HepG2 (cell line): ENCODE measurements around the gene KLF13. TPM values are rescaled to one million over a fixed set of nuclear protein-coding genes. Genes with fewer than 3 reads are reported as not detected.

Source experiments
- ATAC-seq: fragments of 200-7000 bp; cut with Tn5 transposase; 3 replicates; pipeline ENCODE4 v1.9.1; 2020; ENCODE audit warnings: mild to moderate bottlenecking, moderate library complexity
- BruUV-seq: library from RNA; stranded (reverse); fragments of 400-500 nt; replicated peaks from 2 replicates; lab custom pipeline; 2021; lab: Mats Ljungman, UMichigan
- CTCF ChIA-PET: fragments of 300-600 bp; formaldehyde crosslinking; extraction: SDS; loops from one replicate; lab custom pipeline; 2021; ENCODE audit warnings: low total read pairs, inconsistent platforms, low intra/inter-chr PET ratio; lab: Yijun Ruan, JAX
- POLR2A ChIA-PET: fragments of 350-600 bp; sonication (Branson Sonifier 250); formaldehyde crosslinking; loops from one replicate; lab custom pipeline; 2020; ENCODE audit warnings: antibody characterized with exemption, inconsistent platforms; lab: Yijun Ruan, JAX
- DNase-seq: peaks from one replicate; pipeline ENCODE4 v3.0.0-alpha.2; 2015; ENCODE audit warnings: low spot score
- FAIRE-seq: peaks from 3 replicates; lab custom pipeline; 2011; peaks lifted over from hg19 to GRCh38; lab: Jason Lieb, UNC
- H2AFZ ChIP-seq: one replicate; pipeline ENCODE4 v1.6.1; 2011; ENCODE audit warnings: low read length, inconsistent platforms
- H3K27ac ChIP-seq: fragments of 300-600 bp; 3 replicates; pipeline ENCODE4 v1.8.0; 2011; ENCODE audit warnings: mixed run types, mild to moderate bottlenecking, mixed read lengths, low read length, inconsistent platforms; ENCODE audit not compliant: insufficient read depth; ENCODE audit errors: extremely low read length
- H3K27me3 ChIP-seq, 2 experiments: fragments of 200-600 bp in 1 of 2; 2 replicates in 1 of 2; 3 replicates in 1 of 2; pipeline versions ENCODE4 v1.6.0 to v1.8.0; 2011; ENCODE audit warnings: low read length in 2 of 2, mild to moderate bottlenecking in 2 of 2, moderate library complexity in 2 of 2, inconsistent platforms in 1 of 2; ENCODE audit not compliant: insufficient read depth in 2 of 2, control insufficient read depth in 1 of 2
- H3K36me3 ChIP-seq, 2 experiments: fragments of 200-600 bp in 1 of 2; replicated peaks in 1 of 2; 2 replicates in 1 of 2; 3 replicates in 1 of 2; pipeline versions ENCODE4 v1.5.1 to v1.8.0; 2011; ENCODE audit warnings: low read length in 2 of 2, inconsistent platforms in 1 of 2; ENCODE audit not compliant: insufficient read depth in 2 of 2, control insufficient read depth in 1 of 2
- H3K4me1 ChIP-seq: 2 replicates; pipeline ENCODE4 v1.5.1; 2012; ENCODE audit warnings: low read length, inconsistent platforms; ENCODE audit not compliant: insufficient read depth
- H3K4me2 ChIP-seq: 2 replicates; pipeline ENCODE4 v1.6.0; 2011; ENCODE audit warnings: low read depth, low read length, inconsistent platforms
- H3K4me3 ChIP-seq, 3 experiments: fragments of 200-600 bp in 1 of 3; sonication (generic), shearing (Covaris generic) in 1 of 3; replicated peaks in 1 of 3; 2 replicates each; pipeline ENCODE4 v1.5.1; 2011 to 2016; ENCODE audit warnings: low read length in 3 of 3, inconsistent platforms in 2 of 3, low read depth in 2 of 3, mild to moderate bottlenecking in 2 of 3, control low read depth in 1 of 3, mixed read lengths in 1 of 3; ENCODE audit not compliant: insufficient read depth in 1 of 3
- H3K79me2 ChIP-seq: one replicate; pipeline ENCODE4 v1.6.1; 2011; ENCODE audit warnings: low read length, inconsistent platforms; ENCODE audit not compliant: insufficient read depth
- H3K9ac ChIP-seq: 2 replicates; pipeline ENCODE4 v1.6.0; 2011; ENCODE audit warnings: mild to moderate bottlenecking, low read depth, low read length, inconsistent platforms; ENCODE audit not compliant: insufficient read depth
- H3K9me3 ChIP-seq: 2 replicates; pipeline ENCODE4 v1.5.1; 2012; ENCODE audit warnings: mild to moderate bottlenecking, low read length
- H4K20me1 ChIP-seq: 2 replicates; pipeline ENCODE4 v1.6.0; 2011; ENCODE audit warnings: inconsistent platforms, mild to moderate bottlenecking, low read length, moderate library complexity; ENCODE audit not compliant: insufficient read depth
- ATF2 ChIP-seq: sonication (generic); formaldehyde crosslinking; IDR thresholded peaks from 2 replicates; pipeline ENCODE4 v1.4.0; 2020; ENCODE audit warnings: missing genetic modification reagents
- BRCA1 ChIP-seq: sonication (generic); formaldehyde crosslinking; IDR thresholded peaks from 2 replicates; pipeline ENCODE4 v1.4.0; 2020; ENCODE audit warnings: missing genetic modification reagents
- CSRNP1 ChIP-seq: sonication (generic); formaldehyde crosslinking; IDR thresholded peaks from 2 replicates; pipeline ENCODE4 v1.8.1; 2023; ENCODE audit warnings: mild to moderate bottlenecking, missing genetic modification reagents
- FLYWCH1 ChIP-seq: sonication (generic); formaldehyde crosslinking; IDR thresholded peaks from 2 replicates; pipeline ENCODE4 v1.8.1; 2023; ENCODE audit warnings: mild to moderate bottlenecking, missing genetic modification reagents
- IRF9 ChIP-seq: sonication (generic); formaldehyde crosslinking; IDR thresholded peaks from 2 replicates; pipeline ENCODE4 v1.8.0; 2022; ENCODE audit warnings: missing genetic modification reagents, mild to moderate bottlenecking, borderline replicate concordance
- KLF11 ChIP-seq: IDR thresholded peaks from 2 replicates; pipeline ENCODE4 v1.6.1; 2016; ENCODE audit warnings: missing compliant biosample characterization
- NAIF1 ChIP-seq: sonication (generic); formaldehyde crosslinking; IDR thresholded peaks from 2 replicates; pipeline ENCODE4 v1.5.0; 2020; ENCODE audit warnings: mild to moderate bottlenecking, missing genetic modification reagents, borderline replicate concordance
- PRDM4 ChIP-seq: sonication (generic); formaldehyde crosslinking; IDR thresholded peaks from 2 replicates; pipeline ENCODE4 v1.9.0; 2021; ENCODE audit warnings: missing genetic modification reagents, borderline replicate concordance
- SOX5 ChIP-seq: IDR thresholded peaks from 2 replicates; pipeline ENCODE4 v1.6.1; 2016; ENCODE audit warnings: borderline replicate concordance
- TSC22D2 ChIP-seq: sonication (generic); formaldehyde crosslinking; IDR thresholded peaks from 2 replicates; pipeline ENCODE4 v1.5.1; 2020; ENCODE audit warnings: missing genetic modification reagents, mild to moderate bottlenecking, borderline replicate concordance
- ZEB1 ChIP-seq: IDR thresholded peaks from 2 replicates; pipeline ENCODE4 v1.6.1; 2012; ENCODE audit warnings: mild to moderate bottlenecking, low read depth, inconsistent platforms; ENCODE audit not compliant: insufficient replicate concordance
- ZNF263 ChIP-seq: sonication (generic); formaldehyde crosslinking; IDR thresholded peaks from 2 replicates; pipeline ENCODE4 v1.4.0; 2020; ENCODE audit warnings: missing genetic modification reagents
- ZNF503 ChIP-seq: sonication (generic); formaldehyde crosslinking; IDR thresholded peaks from 2 replicates; pipeline ENCODE4 v1.4.0; 2020; ENCODE audit warnings: missing genetic modification reagents
- ZNF746 ChIP-seq: sonication (generic); formaldehyde crosslinking; IDR thresholded peaks from 2 replicates; pipeline ENCODE4 v1.8.0; 2022; ENCODE audit warnings: mild to moderate bottlenecking, missing genetic modification reagents
- ZNF777 ChIP-seq: sonication (generic); formaldehyde crosslinking; IDR thresholded peaks from 2 replicates; pipeline ENCODE4 v1.4.0; 2020; ENCODE audit warnings: missing genetic modification reagents
- ZNF781 ChIP-seq: sonication (generic); formaldehyde crosslinking; IDR thresholded peaks from 2 replicates; pipeline ENCODE4 v1.5.1; 2020; ENCODE audit warnings: borderline replicate concordance, mild to moderate bottlenecking, missing genetic modification reagents; ENCODE audit errors: not compliant biosample characterization
- WGBS: methylation state at CpG from one replicate; pipeline ENCODE4 v1.1.6; 2017; ENCODE audit warnings: low lambda C conversion rate; 5-methylcytosine and 5-hydroxymethylcytosine counted together
- in situ Hi-C: cut with HindIII; loops from 2 replicates; pipeline ENCODE4 v1.10.0; 2017; ENCODE audit warnings: low pct_unique_long_range_greater_than_20kb; ENCODE audit not compliant: extremely low pct_ligation_motif_present
- intact Hi-C: fragments of 100-400 bp; cut with micrococcal nuclease; formaldehyde crosslinking; loops from one replicate; pipeline ENCODE4 v1.10.0; 2022; ENCODE audit not compliant: unreplicated experiment
- polyA plus RNA-seq, 8 experiments: library from polyadenylated mRNA; depleted of rRNA in 3 of 8; stranded (reverse) in 7 of 8; unstranded in 1 of 8; fragments of >200 nt; fragmentation: Illumina TruSeq in 4 of 8; extraction: Trizol in 4 of 8; gene quantifications; 2 replicates each; pipeline versions ENCODE4 v1.2.1 to v1.2.3, GENCODE V29; 2011 to 2016; ENCODE audit warnings: low read depth in 4 of 8, missing spikeins in 1 of 8, mixed read lengths in 1 of 8; ENCODE audit not compliant: insufficient read depth in 1 of 8
- total RNA-seq, 5 experiments: library from RNA; depleted of rRNA; stranded (reverse); fragments of >200 nt; fragmentation: Illumina TruSeq; extraction: Trizol; gene quantifications; 2 replicates each; pipeline ENCODE4 v1.2.3, GENCODE V29; 2016; ENCODE audit warnings: low read depth in 1 of 5

The KLF13 gene
- total and polyA plus RNA-seq, 2 of the 13 experiments (the other 11 are each of a cell fraction or from before 2014, with no cell fraction given), result 16.8 to 25.1 TPM

- no peak for TF ChIP-seq PRDM4 (CRISPR knock-in tag)
- no peak for TF ChIP-seq TSC22D2
These were observed 74.6 kb downstream of the KLF13 start (continued) for GRCh38 chr15:31401282-31401681.

- 39% methylated on average over 7 of the region's 8 CpGs for WGBS
- POLR2A ChIA-PET, result no interaction called here
- in situ Hi-C loops, result no loop called here
- ATAC-seq (no peak), DNase-seq (no peak), FAIRE-seq (no peak)
- CTCF ChIA-PET, result no interaction called here
- peaks cover 61% of the 10 kb centered on the region for H3K4me1 ChIP-seq
- no peaks in the 10 kb centered on the region for H3K79me2 ChIP-seq
- BruUV-seq, result no TSS peak
- no peaks in the 10 kb centered on the region for H4K20me1 ChIP-seq
- no peak overlapping the region for H3K27ac ChIP-seq
- no peak overlapping the region for H3K9ac ChIP-seq
- H2AFZ ChIP-seq, result no peak overlapping the region
- H3K4me3 ChIP-seq, result no peak overlapping the region
- intact Hi-C loops, result no loop called here
- H3K27me3 ChIP-seq, result peaks cover 1 to 50% of the 10 kb centered on the region in 2 experiments; a peak in 3 of 5 replicates
- no peaks in the 10 kb centered on the region for H3K9me3 ChIP-seq
- no peak overlapping the region for H3K4me2 ChIP-seq
- no peaks in the 10 kb centered on the region for H3K36me3 ChIP-seq
- TF ChIP-seq ZNF263 (CRISPR knock-in tag), result no peak
- no peak for TF ChIP-seq FLYWCH1 (CRISPR knock-in tag)
- TF ChIP-seq BRCA1 (CRISPR knock-in tag), result no peak
- no peak for TF ChIP-seq IRF9 (CRISPR knock-in tag)
- no peak for TF ChIP-seq SOX5
- TF ChIP-seq ZNF503 (CRISPR knock-in tag), result no peak
- no peak for TF ChIP-seq ZNF777 (CRISPR knock-in tag)
- TF ChIP-seq ATF2 (CRISPR knock-in tag), result no peak
- no peak for TF ChIP-seq ZEB1
- no peak for TF ChIP-seq ZNF781 (CRISPR knock-in tag)
- TF ChIP-seq KLF11, result no peak
- TF ChIP-seq ZNF746 (CRISPR knock-in tag), result no peak
- no peak for TF ChIP-seq NAIF1
- TF ChIP-seq CSRNP1 (CRISPR knock-in tag), result no peak
These were observed 75.4 kb downstream of the KLF13 start for GRCh38 chr15:31402003-31402402.
